ENCODE results near the gene PNO1.

- TF ChIP-seq POLR2A (IDR thresholded peaks at IDR 0.05) (no peak), CTCF (IDR thresholded peaks at IDR 0.05) (no peak)
These were observed 31.1 kb upstream of the PNO1 start for GRCh38 chr2:68126561-68126960.

Measured in adrenal gland (tissue), 5 donors.